A549 (cell line): Measurements from ENCODE around the gene SFI1. TPM values are rescaled to one million over a fixed set of nuclear protein-coding genes. Genes with fewer than 3 reads are reported as not detected.

Experiments
- ATAC-seq, 2 experiments: fragments of 200-7000 bp in 1 of 2; fragments of >200 bp in 1 of 2; cut with Nextera tagmentation in 1 of 2; cut with Tn5 transposase in 1 of 2; 3 replicates each; pipeline versions ENCODE4 v1.8.0 to v1.9.1; 2018 to 2020; ENCODE audit warnings: mild to moderate bottlenecking in 1 of 2, moderate library complexity in 1 of 2
- CTCF ChIA-PET: fragments of 300-600 bp; sonication (Branson Sonifier 250); formaldehyde crosslinking; extraction: SDS; loops from one replicate; lab custom pipeline; 2021; ENCODE audit warnings: antibody characterized with exemption, inconsistent platforms; lab: Yijun Ruan, JAX
- POLR2A ChIA-PET: fragments of 350-600 bp; formaldehyde crosslinking; extraction: SDS; loops from one replicate; lab custom pipeline; 2021; ENCODE audit warnings: antibody characterized with exemption, inconsistent platforms; lab: Yijun Ruan, JAX
- DNase-seq, 2 experiments: peaks; one replicate each; pipeline versions ENCODE4 v3.0.0 to v3.0.0-alpha.2; 2011 to 2016; ENCODE audit warnings: low read depth in 1 of 2, low spot score in 1 of 2
- FAIRE-seq: peaks from 2 replicates; lab custom pipeline; 2011; peaks lifted over from hg19 to GRCh38; lab: Jason Lieb, UNC
- H3K27ac ChIP-seq, 2 experiments: fragments of >200 bp; sonication (Bioruptor Twin); formaldehyde crosslinking; 3 replicates each; pipeline ENCODE4 v1.5.1; 2016 to 2017
- H3K4me1 ChIP-seq: fragments of >200 bp; sonication (Bioruptor Twin); formaldehyde crosslinking; 3 replicates; pipeline ENCODE4 v1.6.1; 2016
- H3K4me2 ChIP-seq: fragments of >200 bp; sonication (Bioruptor Twin); formaldehyde crosslinking; 3 replicates; pipeline ENCODE4 v1.6.1; 2016
- H3K4me3 ChIP-seq: fragments of >200 bp; sonication (Bioruptor Twin); formaldehyde crosslinking; 3 replicates; pipeline ENCODE4 v1.5.1; 2016
- H3K9me3 ChIP-seq: fragments of >200 bp; sonication (Bioruptor Twin); formaldehyde crosslinking; 3 replicates; pipeline ENCODE4 v1.6.1; 2016
- BCL3 ChIP-seq: fragments of >200 bp; sonication (Bioruptor Twin); formaldehyde crosslinking; IDR thresholded peaks from 3 replicates; pipeline ENCODE4 v1.6.1; 2016
- BHLHE40 ChIP-seq: IDR thresholded peaks from 2 replicates; pipeline ENCODE4 v1.6.1; 2012; ENCODE audit warnings: low read depth, low read length, inconsistent platforms
- E2F6 ChIP-seq: IDR thresholded peaks from 2 replicates; pipeline ENCODE4 v1.6.1; 2012; ENCODE audit warnings: low read depth, borderline replicate concordance
- ESRRA ChIP-seq: fragments of 150-350 bp; IDR thresholded peaks from 2 replicates; pipeline ENCODE4 v1.6.1; 2014; ENCODE audit warnings: mild to moderate bottlenecking, low read length, borderline replicate concordance
- FOSL2 ChIP-seq, 2 experiments: fragments of 450-650 bp in 1 of 2; fragments of >200 bp in 1 of 2; sonication (Bioruptor Twin) in 1 of 2; formaldehyde crosslinking; IDR thresholded peaks; 2 replicates each; pipeline versions ENCODE4 v1.5.0 to v1.6.1; 2016 to 2020; ENCODE audit warnings: mild to moderate bottlenecking in 1 of 2, moderate library complexity in 1 of 2
- FOXS1 ChIP-seq: fragments of 250-450 bp; sonication (Bioruptor Pico); IDR thresholded peaks from 2 replicates; pipeline ENCODE4 v1.5.0; 2020; ENCODE audit warnings: mild to moderate bottlenecking, moderate library complexity
- HES2 ChIP-seq: fragments of >200 bp; sonication (Bioruptor Twin); formaldehyde crosslinking; IDR thresholded peaks from 2 replicates; pipeline ENCODE4 v1.6.1; 2016
- HMGXB4 ChIP-seq: fragments of 250-450 bp; sonication (Bioruptor Pico); IDR thresholded peaks from 2 replicates; pipeline ENCODE4 v1.5.0; 2021; ENCODE audit warnings: mild to moderate bottlenecking, moderate library complexity, borderline replicate concordance
- MYC ChIP-seq: IDR thresholded peaks from 2 replicates; pipeline ENCODE4 v1.6.1; 2012; ENCODE audit warnings: mild to moderate bottlenecking, inconsistent platforms, low read length, improper control_type of control experiment, borderline replicate concordance
- NFE2L2 ChIP-seq: fragments of 150-350 bp; conservative IDR thresholded peaks from 2 replicates; pipeline ENCODE4 v1.6.1; 2014; ENCODE audit warnings: low read length
- NPAS2 ChIP-seq: fragments of 250-450 bp; sonication (Bioruptor Pico); IDR thresholded peaks from 2 replicates; pipeline ENCODE4 v1.8.0; 2022; ENCODE audit warnings: mild to moderate bottlenecking, moderate library complexity, borderline replicate concordance
- PBX3 ChIP-seq: IDR thresholded peaks from 2 replicates; pipeline ENCODE4 v1.6.1; 2012
- PHF8 ChIP-seq: fragments of 200-600 bp; sonication (generic); IDR thresholded peaks from 2 replicates; pipeline ENCODE4 v1.6.1; 2016; ENCODE audit warnings: low read depth, mild to moderate bottlenecking, antibody characterized with exemption, moderate library complexity, borderline replicate concordance
- RFX5 ChIP-seq: fragments of 450-650 bp; IDR thresholded peaks from 2 replicates; pipeline ENCODE4 v1.7.1; 2014; ENCODE audit warnings: antibody characterized with exemption, mild to moderate bottlenecking, moderate library complexity
- RNF2 ChIP-seq: fragments of 200-600 bp; sonication (generic); IDR thresholded peaks from 2 replicates; pipeline ENCODE4 v1.6.1; 2016; ENCODE audit warnings: low read depth, mild to moderate bottlenecking, antibody characterized with exemption, moderate library complexity, borderline replicate concordance
- SREBF2 ChIP-seq: fragments of 450-650 bp; IDR thresholded peaks from 2 replicates; pipeline ENCODE4 v1.6.1; 2014; ENCODE audit warnings: mild to moderate bottlenecking, moderate library complexity
- TFCP2L1 ChIP-seq: fragments of 250-450 bp; sonication (Bioruptor Pico); IDR thresholded peaks from 2 replicates; pipeline ENCODE4 v1.5.0; 2021; ENCODE audit warnings: mild to moderate bottlenecking
- USF2 ChIP-seq: fragments of 450-650 bp; IDR thresholded peaks from 2 replicates; pipeline ENCODE4 v1.6.1; 2014; ENCODE audit warnings: antibody characterized with exemption
- ZC3H11A ChIP-seq: fragments of 450-650 bp; IDR thresholded peaks from 2 replicates; pipeline ENCODE4 v1.6.1; 2014; ENCODE audit warnings: antibody characterized with exemption, mild to moderate bottlenecking
- WGBS: methylation state at CpG from one replicate; pipeline ENCODE4 v1.1.6; 2017; ENCODE audit errors: missing lambda C conversion rate; 5-methylcytosine and 5-hydroxymethylcytosine counted together
- polyA plus RNA-seq, 4 experiments: library from polyadenylated mRNA; depleted of rRNA in 3 of 4; stranded (reverse); fragments of >200 nt; fragmentation: RNase III in 1 of 4; extraction: RNeasy Plus Mini Kit Qiagen cat#74134 plus additional on column Dnase treatment in 1 of 4; gene quantifications; 2 replicates in 3 of 4; 3 replicates in 1 of 4; pipeline ENCODE4 v1.2.3, GENCODE V29; 2011 to 2017

SFI1 gene
- polyA plus RNA-seq, 2 of the 4 experiments (the other 2 are of a cell fraction) = 6.8 to 17.9 TPM

- no peak for TF ChIP-seq NPAS2 (CRISPR knock-in tag)
- no peak for TF ChIP-seq E2F6
- no peak for TF ChIP-seq SREBF2
These were observed 31.0 kb upstream of the SFI1 start (continued) for GRCh38 chr22:31465307-31465706.

- FAIRE-seq = no peak
- Histone ChIP-seq H3K4me2 (no peak overlapping the region), H3K27ac (no peak overlapping the region), H3K4me1 (no peaks in the 10 kb centered on the region), H3K9me3 (no peaks in the 10 kb centered on the region), H3K4me3 (no peak overlapping the region)
- 94% methylated on average over 2 of the region's 2 CpGs for WGBS
- no peak for DNase-seq
- no peak for ATAC-seq
- ChIA-PET CTCF (interaction anchor here (0.6 kb wide), 2 partner anchors 122 to 441 kb away, joined by 3 read pairs; no protein-coding TSS in a partner anchor), POLR2A (no interaction called here)
- TF ChIP-seq BHLHE40 (no peak), FOXS1 (no peak), PHF8 (no peak), USF2 (no peak), ZC3H11A (no peak), TFCP2L1 (CRISPR knock-in tag) (no peak), RNF2 (no peak), HES2 (no peak), MYC (no peak), PBX3 (no peak), HMGXB4 (CRISPR knock-in tag) (no peak), RFX5 (no peak), BCL3 (no peak), FOSL2 (IDR thresholded peaks at IDR 0.05) (no peak), FOSL2 (CRISPR knock-in tag; IDR thresholded peaks at IDR 0.05) (no peak), NFE2L2 (no peak), ESRRA (no peak), E2F6 (no peak)
These were observed 21.6 kb upstream of the SFI1 start for GRCh38 chr22:31474743-31475142.
